Measurements from ENCODE around the gene TAF4B. TPM values are rescaled to one million over a fixed set of nuclear protein-coding genes. Genes with fewer than 3 reads are reported as not detected.

The TAF4B gene
- total RNA-seq, 1 experiment from 2014 or later: 2.0 TPM

DNA sequence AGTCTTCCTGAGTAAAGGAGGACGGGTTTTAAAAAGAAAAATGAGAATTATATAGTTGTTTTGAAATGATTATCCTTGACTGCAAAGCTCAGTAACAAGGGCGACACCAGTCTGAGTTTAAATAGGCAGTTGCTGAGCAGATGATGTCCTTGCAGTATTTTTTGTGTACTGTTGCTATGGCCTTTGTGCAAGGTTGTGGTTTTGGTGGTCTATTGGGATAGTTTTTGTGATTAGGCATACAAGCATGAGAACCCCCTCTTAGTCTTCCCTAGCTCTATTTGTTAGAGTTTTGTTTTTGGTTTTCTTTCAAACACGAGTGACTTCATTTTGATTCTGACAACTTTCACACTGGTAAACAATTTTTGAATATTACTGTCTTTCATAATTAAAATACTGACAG, 64.1 kb downstream of the TAF4B start:
- DNase-seq (ENCODE audit: low spot score): no peak
- CTCF ChIA-PET: no interaction called here

DNA sequence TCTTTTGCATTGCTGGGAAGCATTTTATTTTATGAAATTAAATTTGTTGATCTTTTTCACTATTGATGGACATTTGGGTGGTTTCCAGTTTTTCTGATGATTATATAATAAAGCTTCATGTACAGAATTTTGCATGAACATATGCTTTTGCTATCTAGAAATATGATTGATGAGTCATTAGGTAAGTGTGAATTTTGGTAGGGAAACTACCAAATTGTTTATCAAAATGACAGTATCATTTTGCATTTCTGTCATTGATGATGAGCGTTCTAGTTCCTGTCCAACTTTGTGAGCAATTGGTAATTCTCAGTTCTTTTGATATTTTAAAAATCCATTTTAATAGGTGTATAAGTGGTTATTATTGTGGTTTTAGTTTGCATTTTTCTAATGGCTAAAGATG, 67.7 kb downstream of the TAF4B start:
- BruUV-seq (replicated peaks): no TSS peak
- Histone ChIP-seq H3K4me3 (ENCODE audit: low read depth, low read length, poor library complexity, severe bottlenecking) (no peak overlapping the region), H3K36me3 (ENCODE audit: insufficient read depth, low read length, poor library complexity, severe bottlenecking) (no peaks in the 10 kb centered on the region), H3K4me1 (ENCODE audit: insufficient read depth, low read length, poor library complexity, severe bottlenecking) (no peaks in the 10 kb centered on the region), H3K27ac (ENCODE audit: low read depth, low read length, poor library complexity, severe bottlenecking) (no peak overlapping the region), H3K9me3 (ENCODE audit: low read depth, low read length, poor library complexity, severe bottlenecking) (no peaks in the 10 kb centered on the region), H3K27me3 (replicated peaks; ENCODE audit: insufficient read depth, low read depth, low read length, poor library complexity) (no peaks in the 10 kb centered on the region)
- intact Hi-C loops (cut with micrococcal nuclease; ENCODE audit: unreplicated experiment): no loop called here
- POLR2A ChIA-PET (ENCODE audit: low non-redundant PET): no interaction called here
- CTCF ChIA-PET: no interaction called here
- no peak for DNase-seq (ENCODE audit: low spot score)
- no peak for TF ChIP-seq EZH2 (IDR thresholded peaks at IDR 0.05; ENCODE audit: borderline replicate concordance, low read depth, low read length, poor library complexity, severe bottlenecking)
- TF ChIP-seq, protein P1, sequence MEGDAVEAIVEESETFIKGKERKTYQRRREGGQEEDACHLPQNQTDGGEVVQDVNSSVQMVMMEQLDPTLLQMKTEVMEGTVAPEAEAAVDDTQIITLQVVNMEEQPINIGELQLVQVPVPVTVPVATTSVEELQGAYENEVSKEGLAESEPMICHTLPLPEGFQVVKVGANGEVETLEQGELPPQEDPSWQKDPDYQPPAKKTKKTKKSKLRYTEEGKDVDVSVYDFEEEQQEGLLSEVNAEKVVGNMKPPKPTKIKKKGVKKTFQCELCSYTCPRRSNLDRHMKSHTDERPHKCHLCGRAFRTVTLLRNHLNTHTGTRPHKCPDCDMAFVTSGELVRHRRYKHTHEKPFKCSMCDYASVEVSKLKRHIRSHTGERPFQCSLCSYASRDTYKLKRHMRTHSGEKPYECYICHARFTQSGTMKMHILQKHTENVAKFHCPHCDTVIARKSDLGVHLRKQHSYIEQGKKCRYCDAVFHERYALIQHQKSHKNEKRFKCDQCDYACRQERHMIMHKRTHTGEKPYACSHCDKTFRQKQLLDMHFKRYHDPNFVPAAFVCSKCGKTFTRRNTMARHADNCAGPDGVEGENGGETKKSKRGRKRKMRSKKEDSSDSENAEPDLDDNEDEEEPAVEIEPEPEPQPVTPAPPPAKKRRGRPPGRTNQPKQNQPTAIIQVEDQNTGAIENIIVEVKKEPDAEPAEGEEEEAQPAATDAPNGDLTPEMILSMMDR (conservative IDR thresholded peaks at IDR 0.05; ENCODE audit: low read depth, low read length): no peak

More for the DNA sequence above, 64.1 kb downstream of the TAF4B start:
- Histone ChIP-seq H3K36me3 (ENCODE audit: insufficient read depth, low read length, poor library complexity, severe bottlenecking) (no peaks in the 10 kb centered on the region), H3K4me3 (ENCODE audit: low read depth, low read length, poor library complexity, severe bottlenecking) (no peak overlapping the region), H3K9me3 (ENCODE audit: low read depth, low read length, poor library complexity, severe bottlenecking) (no peaks in the 10 kb centered on the region), H3K27me3 (replicated peaks; ENCODE audit: insufficient read depth, low read depth, low read length, poor library complexity) (no peaks in the 10 kb centered on the region), H3K4me1 (ENCODE audit: insufficient read depth, low read length, poor library complexity, severe bottlenecking) (no peaks in the 10 kb centered on the region), H3K27ac (ENCODE audit: low read depth, low read length, poor library complexity, severe bottlenecking) (no peak overlapping the region)
- BruUV-seq (replicated peaks): no TSS peak
- POLR2A ChIA-PET (ENCODE audit: low non-redundant PET): no interaction called here
- intact Hi-C loops (cut with micrococcal nuclease; ENCODE audit: unreplicated experiment): no loop called here
- TF ChIP-seq EZH2 (IDR thresholded peaks at IDR 0.05; ENCODE audit: borderline replicate concordance, low read depth, low read length, poor library complexity, severe bottlenecking): no peak
- TF ChIP-seq, protein P1 (conservative IDR thresholded peaks at IDR 0.05; ENCODE audit: low read depth, low read length): no peak

DNA sequence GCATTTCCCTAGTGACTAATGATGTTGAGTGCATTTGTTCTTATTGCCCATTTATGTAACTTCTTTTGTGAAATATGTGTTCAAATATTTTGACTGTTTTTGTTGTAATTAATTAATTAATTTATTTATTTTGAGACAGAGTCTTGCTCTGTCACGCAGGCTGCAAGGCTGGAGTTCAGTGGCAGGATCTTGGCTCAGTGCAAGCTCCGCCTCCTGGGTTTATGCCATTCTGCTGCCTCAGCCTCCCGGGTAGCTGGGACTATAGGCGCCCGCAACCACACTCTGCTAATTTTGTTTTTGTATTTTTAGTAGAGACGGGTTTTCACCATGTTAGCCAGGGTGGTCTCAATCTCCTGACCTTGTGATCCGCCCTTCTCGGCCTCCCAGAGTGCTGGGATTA, 71.9 kb downstream of the TAF4B start:
- ChIA-PET CTCF (no interaction called here), POLR2A (ENCODE audit: low non-redundant PET) (no interaction called here)
- TF ChIP-seq, protein P1 (conservative IDR thresholded peaks at IDR 0.05; ENCODE audit: low read depth, low read length): no peak
- no peak for TF ChIP-seq EZH2 (IDR thresholded peaks at IDR 0.05; ENCODE audit: borderline replicate concordance, low read depth, low read length, poor library complexity, severe bottlenecking)
- intact Hi-C loops (cut with micrococcal nuclease; ENCODE audit: unreplicated experiment): no loop called here
- Histone ChIP-seq H3K36me3 (ENCODE audit: insufficient read depth, low read length, poor library complexity, severe bottlenecking) (no peaks in the 10 kb centered on the region), H3K4me1 (ENCODE audit: insufficient read depth, low read length, poor library complexity, severe bottlenecking) (no peaks in the 10 kb centered on the region), H3K9me3 (ENCODE audit: low read depth, low read length, poor library complexity, severe bottlenecking) (no peaks in the 10 kb centered on the region), H3K27me3 (replicated peaks; ENCODE audit: insufficient read depth, low read depth, low read length, poor library complexity) (no peaks in the 10 kb centered on the region), H3K4me3 (ENCODE audit: low read depth, low read length, poor library complexity, severe bottlenecking) (no peak overlapping the region), H3K27ac (ENCODE audit: low read depth, low read length, poor library complexity, severe bottlenecking) (no peak overlapping the region)
- no TSS peak for BruUV-seq (replicated peaks)
- DNase-seq (ENCODE audit: low spot score): no peak

Data from A673 (cell line).